ENCODE measurements around the gene CIPC.
A peak's percentile ranks its signal among the peaks of the same experiment; 100 is the strongest.

Gene CIPC

DNA sequence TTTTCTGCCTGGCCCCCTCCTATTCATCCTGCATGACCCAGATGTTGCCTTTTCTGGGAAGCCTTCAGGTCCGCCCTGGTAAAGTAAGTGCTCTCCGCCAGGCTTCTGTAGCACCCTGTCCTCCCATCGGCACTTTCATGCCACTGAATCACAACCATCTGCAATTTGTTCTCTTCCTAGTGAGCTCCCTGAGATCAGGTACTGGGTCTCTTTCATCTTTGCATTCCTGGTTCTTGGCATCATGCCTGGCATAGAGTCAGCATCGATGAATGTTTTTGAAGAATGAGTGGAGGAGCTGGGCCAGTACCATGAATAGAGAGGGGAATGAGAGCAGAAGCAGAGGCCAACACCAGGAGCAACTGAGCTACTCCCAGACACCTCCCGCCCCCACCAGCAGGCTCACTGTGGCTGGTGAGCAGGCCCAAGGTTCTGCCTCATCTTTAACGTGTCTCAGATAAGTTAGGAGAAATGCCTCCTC is 30.4 kb downstream of the CIPC start:
- TF ChIP-seq, protein P1, sequence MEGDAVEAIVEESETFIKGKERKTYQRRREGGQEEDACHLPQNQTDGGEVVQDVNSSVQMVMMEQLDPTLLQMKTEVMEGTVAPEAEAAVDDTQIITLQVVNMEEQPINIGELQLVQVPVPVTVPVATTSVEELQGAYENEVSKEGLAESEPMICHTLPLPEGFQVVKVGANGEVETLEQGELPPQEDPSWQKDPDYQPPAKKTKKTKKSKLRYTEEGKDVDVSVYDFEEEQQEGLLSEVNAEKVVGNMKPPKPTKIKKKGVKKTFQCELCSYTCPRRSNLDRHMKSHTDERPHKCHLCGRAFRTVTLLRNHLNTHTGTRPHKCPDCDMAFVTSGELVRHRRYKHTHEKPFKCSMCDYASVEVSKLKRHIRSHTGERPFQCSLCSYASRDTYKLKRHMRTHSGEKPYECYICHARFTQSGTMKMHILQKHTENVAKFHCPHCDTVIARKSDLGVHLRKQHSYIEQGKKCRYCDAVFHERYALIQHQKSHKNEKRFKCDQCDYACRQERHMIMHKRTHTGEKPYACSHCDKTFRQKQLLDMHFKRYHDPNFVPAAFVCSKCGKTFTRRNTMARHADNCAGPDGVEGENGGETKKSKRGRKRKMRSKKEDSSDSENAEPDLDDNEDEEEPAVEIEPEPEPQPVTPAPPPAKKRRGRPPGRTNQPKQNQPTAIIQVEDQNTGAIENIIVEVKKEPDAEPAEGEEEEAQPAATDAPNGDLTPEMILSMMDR (IDR thresholded peaks at IDR 0.05) = no peak
- no peak for TF ChIP-seq ZFX (IDR thresholded peaks at IDR 0.05; ENCODE audit: borderline replicate concordance)
- H3K27ac ChIP-seq = no peak overlapping the region

DNA sequence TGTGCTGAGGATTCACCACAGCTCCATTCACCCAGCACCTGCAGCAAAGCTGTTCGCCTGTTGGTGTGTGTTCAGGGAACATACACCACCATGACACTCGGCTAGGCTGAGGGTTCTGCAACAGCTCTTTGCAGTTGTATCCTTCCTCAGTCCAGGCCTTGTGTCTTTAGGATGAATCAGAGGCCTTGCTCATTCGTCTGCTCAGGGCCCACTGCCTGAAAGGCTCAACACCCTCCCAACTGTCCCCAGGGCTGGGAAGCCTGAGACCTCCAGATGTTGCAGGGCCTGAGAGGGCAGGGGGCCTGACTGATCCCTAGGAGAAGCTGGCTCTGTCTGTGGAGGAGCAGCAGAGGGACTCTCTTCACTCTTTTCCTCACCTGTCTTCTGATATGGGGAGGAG is 32.3 kb downstream of the CIPC start:
- TF ChIP-seq, protein P1 (IDR thresholded peaks at IDR 0.05) = no peak
- TF ChIP-seq ZFX (IDR thresholded peaks at IDR 0.05; ENCODE audit: borderline replicate concordance) = no peak

DNA sequence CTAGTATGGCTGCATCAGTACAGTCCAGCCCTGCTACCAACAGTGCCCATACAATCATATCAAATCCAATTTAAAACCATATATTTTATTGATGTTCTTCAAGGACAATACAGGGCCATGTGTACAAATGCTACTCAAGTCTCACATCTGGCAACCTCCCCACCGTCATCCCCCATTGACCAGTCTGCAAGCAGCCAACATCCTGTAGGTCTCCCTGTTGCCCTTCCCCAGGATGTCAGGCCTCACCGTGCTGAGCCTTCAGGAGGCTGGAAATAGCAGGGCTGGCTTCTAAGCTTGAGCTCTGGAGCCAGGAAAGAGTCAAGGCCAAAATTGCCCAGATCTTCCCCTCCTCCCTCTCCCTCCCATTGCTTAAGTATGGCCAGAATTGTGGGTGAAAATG is 33.1 kb downstream of the CIPC start:
- TF ChIP-seq, protein P1 (IDR thresholded peaks at IDR 0.05) = no peak
- TF ChIP-seq ZFX (IDR thresholded peaks at IDR 0.05; ENCODE audit: borderline replicate concordance) = no peak
- no peak overlapping the region for H3K27ac ChIP-seq

More for the DNA sequence above, 32.3 kb downstream of the CIPC start:
- H3K27ac ChIP-seq = no peak overlapping the region

DNA sequence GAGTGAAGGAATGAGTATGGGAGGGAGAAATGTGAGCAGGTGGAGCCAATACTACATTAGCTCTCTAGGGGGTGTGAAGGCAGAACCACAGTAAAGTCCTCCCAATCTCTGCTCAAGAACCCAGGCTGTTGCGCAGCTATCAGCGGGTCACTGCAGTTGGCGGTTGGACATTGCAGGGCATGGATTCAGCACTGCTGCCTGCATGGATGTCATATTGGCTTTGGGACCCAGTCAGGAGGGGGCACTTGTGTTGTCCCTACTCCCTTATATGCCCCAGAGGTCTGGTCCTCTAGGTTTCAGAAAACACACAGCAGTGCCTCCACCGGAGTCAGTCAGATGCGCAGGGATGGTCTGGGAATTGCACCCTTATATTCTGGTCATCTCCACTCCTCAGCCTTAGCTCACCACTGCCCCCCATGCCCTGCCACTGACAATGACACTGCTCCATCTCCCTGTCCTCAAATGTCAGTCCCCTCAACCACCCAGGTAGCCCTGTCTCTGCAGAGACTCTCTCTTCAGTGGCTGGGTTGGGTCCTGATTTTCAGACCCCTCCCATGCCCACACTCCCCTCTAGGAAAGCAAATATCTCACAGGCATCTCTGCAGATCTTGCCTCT is 33.9 kb downstream of the CIPC start:
- H3K27ac ChIP-seq = no peak overlapping the region
- TF ChIP-seq, protein P1 (IDR thresholded peaks at IDR 0.05) = peak; percentile 17; the same call in 1 of the 2 replicates
- no peak for TF ChIP-seq ZFX (IDR thresholded peaks at IDR 0.05; ENCODE audit: borderline replicate concordance)

DNA sequence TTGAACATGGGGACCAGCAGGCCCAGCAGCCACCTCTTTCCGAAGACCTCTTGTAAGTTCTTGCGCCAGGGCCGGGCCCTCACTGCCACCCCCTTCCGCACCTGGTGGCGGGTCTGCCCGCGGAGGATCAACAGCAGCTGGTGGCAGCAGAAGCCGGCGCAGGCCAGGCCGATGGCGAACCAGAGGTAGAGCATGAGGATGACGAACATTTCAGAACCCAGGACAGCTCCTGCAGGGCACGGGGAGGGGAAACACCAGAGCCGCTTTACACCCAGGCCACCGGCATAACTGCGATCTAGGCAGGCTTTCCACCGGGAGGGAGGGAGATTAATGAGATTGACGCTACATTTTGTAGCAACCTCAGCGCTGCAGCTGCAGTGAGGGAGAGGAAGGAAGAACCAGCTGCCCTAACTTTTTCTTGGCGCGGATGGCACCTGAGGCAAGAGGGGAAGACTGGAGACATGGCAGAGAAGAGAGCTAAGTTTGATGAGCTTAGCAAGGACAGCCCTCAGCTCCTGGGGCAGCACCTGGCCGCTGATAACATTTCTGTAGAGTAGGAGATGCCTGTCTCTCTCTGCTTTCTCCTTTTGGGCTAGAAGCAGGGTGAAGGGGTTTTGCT is 35.8 kb downstream of the CIPC start:
- no peak for TF ChIP-seq ZFX (IDR thresholded peaks at IDR 0.05; ENCODE audit: borderline replicate concordance)
- TF ChIP-seq, protein P1 (IDR thresholded peaks at IDR 0.05) = no peak
- H3K27ac ChIP-seq = no peak overlapping the region

DNA sequence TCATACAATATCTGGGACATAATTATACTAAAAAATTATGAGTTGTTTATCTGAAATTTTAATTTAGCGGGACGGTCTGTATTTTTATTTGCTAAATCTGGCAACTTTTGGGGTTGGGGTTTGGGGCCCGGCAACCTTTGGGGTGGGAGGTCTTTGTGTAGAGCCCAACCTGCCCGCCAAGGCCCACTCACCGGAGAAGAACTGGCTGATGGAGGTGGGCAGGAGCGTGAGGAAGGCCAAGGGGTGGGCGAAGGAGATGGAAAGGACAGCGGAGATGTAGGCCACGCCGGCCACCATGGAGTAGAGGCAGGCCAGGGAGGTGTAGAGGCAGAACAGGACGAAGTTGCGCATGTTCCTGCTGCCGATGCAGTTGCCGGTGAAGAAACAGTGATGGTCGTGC is 41.0 kb downstream of the CIPC start:
- H3K27ac ChIP-seq = no peak overlapping the region
- TF ChIP-seq, protein P1 (IDR thresholded peaks at IDR 0.05) = no peak
- no peak for TF ChIP-seq ZFX (IDR thresholded peaks at IDR 0.05; ENCODE audit: borderline replicate concordance)
